Measurements from ENCODE around the gene HELZ. TPM values are rescaled to one million over a fixed set of nuclear protein-coding genes. Genes with fewer than 3 reads are reported as not detected.

The HELZ gene
- total RNA-seq, 1 experiment from 2014 or later: 40.5 TPM

- RAD21 ChIA-PET (ENCODE audit: low non-redundant PET in 1 of 2, low total read pairs in 2 of 2, uncharacterized antibody in 2 of 2, unreplicated experiment in 2 of 2): no interaction called here
- TF ChIP-seq POLR2A (IDR thresholded peaks at IDR 0.05; ENCODE audit: borderline replicate concordance, extremely low read depth, insufficient read depth, insufficient read length) (no peak), CBX3 (IDR thresholded peaks at IDR 0.05; ENCODE audit: low read depth) (no peak), SP1 (IDR thresholded peaks at IDR 0.05; ENCODE audit: low read depth) (no peak), EZH2phosphoT487 (IDR thresholded peaks at IDR 0.05; ENCODE audit: borderline replicate concordance) (no peak), YY1 (IDR thresholded peaks at IDR 0.05; ENCODE audit: extremely low read depth, insufficient replicate concordance, low read depth, low read length) (no peak), CEBPB (IDR thresholded peaks at IDR 0.05; ENCODE audit: low read depth) (no peak), FOSL1 (IDR thresholded peaks at IDR 0.05; ENCODE audit: low read depth) (no peak), ATF3 (IDR thresholded peaks at IDR 0.05) (no peak), JUND (IDR thresholded peaks at IDR 0.05) (no peak)
- intact Hi-C loops (cut with micrococcal nuclease): no loop called here
- POLR2A ChIA-PET: no interaction called here
- Histone ChIP-seq H3K27me3 (ENCODE audit: insufficient read depth, low read length) (no peaks in the 10 kb centered on the region), H3K9ac (ENCODE audit: low read length) (no peak overlapping the region), H3K79me2 (ENCODE audit: insufficient read depth, low read length) (no peaks in the 10 kb centered on the region), H3K27ac (ENCODE audit: low read depth, low read length) (no peak overlapping the region), H3K4me3 (replicated peaks in 1 of 2; ENCODE audit: low read depth in 1 of 2, low read length in 2 of 2) (no peak overlapping the region), H3K9me3 (ENCODE audit: control insufficient read depth in 1 of 2, insufficient read depth in 1 of 2, low read depth in 1 of 2, low read length in 2 of 2) (no peaks in the 10 kb centered on the region), H3K4me2 (ENCODE audit: low read length) (no peak overlapping the region), H3K36me3 (ENCODE audit: control insufficient read depth in 1 of 2, insufficient read depth in 2 of 2, low read length in 2 of 2) (no peaks in the 10 kb centered on the region), H2AFZ (ENCODE audit: low read depth, low read length, poor library complexity, severe bottlenecking) (no peak overlapping the region), H3K4me1 (ENCODE audit: control insufficient read depth in 1 of 2, insufficient read depth in 2 of 2, low read length in 2 of 2) (no peaks in the 10 kb centered on the region), H4K20me1 (ENCODE audit: insufficient read depth) (no peaks in the 10 kb centered on the region), H3K9me2 (ENCODE audit: insufficient read depth) (no peaks in the 10 kb centered on the region)
- CTCF ChIA-PET: no interaction called here
- DNase-seq (ENCODE audit: low read depth, low spot score): no peak
- no peak for ATAC-seq
- no TSS peak for BruUV-seq (replicated peaks)
These were observed 172.1 kb downstream of the HELZ start for GRCh38 chr17:67072885-67073284.

GRCh38 chr17:67071595-67071994 is 173.4 kb downstream of the HELZ start:
- intact Hi-C loops (cut with micrococcal nuclease): no loop called here
- ATAC-seq: no peak
- POLR2A ChIA-PET: no interaction called here

More at GRCh38 chr17:67071595-67071994, 173.4 kb downstream of the HELZ start:
- Histone ChIP-seq H3K4me2 (ENCODE audit: low read length) (no peak overlapping the region), H3K36me3 (ENCODE audit: control insufficient read depth in 1 of 2, insufficient read depth in 2 of 2, low read length in 2 of 2) (no peaks in the 10 kb centered on the region), H2AFZ (ENCODE audit: low read depth, low read length, poor library complexity, severe bottlenecking) (no peak overlapping the region), H3K9me2 (ENCODE audit: insufficient read depth) (no peaks in the 10 kb centered on the region), H3K79me2 (ENCODE audit: insufficient read depth, low read length) (no peaks in the 10 kb centered on the region), H3K9ac (ENCODE audit: low read length) (no peak overlapping the region), H4K20me1 (ENCODE audit: insufficient read depth) (no peaks in the 10 kb centered on the region), H3K4me3 (replicated peaks in 1 of 2; ENCODE audit: low read depth in 1 of 2, low read length in 2 of 2) (no peak overlapping the region), H3K27me3 (ENCODE audit: insufficient read depth, low read length) (no peaks in the 10 kb centered on the region), H3K27ac (ENCODE audit: low read depth, low read length) (no peak overlapping the region), H3K4me1 (ENCODE audit: control insufficient read depth in 1 of 2, insufficient read depth in 2 of 2, low read length in 2 of 2) (no peaks in the 10 kb centered on the region), H3K9me3 (ENCODE audit: control insufficient read depth in 1 of 2, insufficient read depth in 1 of 2, low read depth in 1 of 2, low read length in 2 of 2) (no peaks in the 10 kb centered on the region)
- no TSS peak for BruUV-seq (replicated peaks)
- ChIA-PET CTCF (no interaction called here), RAD21 (ENCODE audit: low non-redundant PET in 1 of 2, low total read pairs in 2 of 2, uncharacterized antibody in 2 of 2, unreplicated experiment in 2 of 2) (no interaction called here)
- DNase-seq (ENCODE audit: low read depth, low spot score): no peak
- no peak for TF ChIP-seq SIN3A (IDR thresholded peaks at IDR 0.05; ENCODE audit: low read depth)
